ENCODE measurements around the gene RIPOR3.
"Not testable (repeated sequence)": the region's sequence is repeated elsewhere in the genome, so short reads cannot be mapped to it uniquely, and the experiment has no call there.

Gene RIPOR3

GRCh38 chr20:50704514-50704913 lies 13.2 kb upstream of the RIPOR3 start:
- no peak for DNase-seq

- not testable (repeated sequence) for DNase-seq
These were observed 12.5 kb upstream of the RIPOR3 start for GRCh38 chr20:50703651-50704438.

- no peak for DNase-seq
These were observed 10.0 kb upstream of the RIPOR3 start for GRCh38 chr20:50701041-50701963.

GRCh38 chr20:50699688-50700087 lies 8.3 kb upstream of the RIPOR3 start:
- DNase-seq: no peak

GRCh38 chr20:50698255-50698654 lies 6.9 kb upstream of the RIPOR3 start:
- not testable (repeated sequence) for DNase-seq

- no peak for DNase-seq
These were observed 4.0 kb upstream of the RIPOR3 start for GRCh38 chr20:50695135-50695872.

GRCh38 chr20:50694379-50695134 lies 3.2 kb upstream of the RIPOR3 start:
- DNase-seq: no peak

GRCh38 chr20:50693001-50693400 lies 1.7 kb upstream of the RIPOR3 start:
- DNase-seq: no peak

- no peak for DNase-seq
These were observed 1.2 kb upstream of the RIPOR3 start for GRCh38 chr20:50692552-50692933.

GRCh38 chr20:50691573-50692551 lies 520 bp upstream of the RIPOR3 start:
- no peak for DNase-seq

GRCh38 chr20:50689864-50690649 lies 1.3 kb downstream of the RIPOR3 start:
- DNase-seq: no peak

- no peak for DNase-seq
These were observed 2.9 kb downstream of the RIPOR3 start for GRCh38 chr20:50688256-50688975.

GRCh38 chr20:50686821-50687220 lies 4.5 kb downstream of the RIPOR3 start:
- DNase-seq: no peak

GRCh38 chr20:50683570-50683969 lies 7.8 kb downstream of the RIPOR3 start:
- DNase-seq: no peak

GRCh38 chr20:50682947-50683530 lies 8.3 kb downstream of the RIPOR3 start:
- no peak for DNase-seq

GRCh38 chr20:50682065-50682464 lies 9.3 kb downstream of the RIPOR3 start:
- DNase-seq: no peak

GRCh38 chr20:50681359-50682064 lies 9.8 kb downstream of the RIPOR3 start:
- DNase-seq: no peak

- DNase-seq: no peak
These were observed 11.0 kb downstream of the RIPOR3 start for GRCh38 chr20:50680105-50680960.
